PC-9 (cell line): ENCODE results near the gene PUM1.

Source experiments
- CTCF ChIP-seq: fragments of 200-600 bp; sonication (generic); conservative IDR thresholded peaks from 2 replicates; pipeline ENCODE4 v1.6.1; 2017; ENCODE audit warnings: mixed run types, antibody characterized with exemption, mild to moderate bottlenecking, moderate library complexity
- EZH2 ChIP-seq: fragments of 200-600 bp; sonication (generic); IDR thresholded peaks from 2 replicates; pipeline ENCODE4 v1.8.0; 2017; ENCODE audit warnings: antibody characterized with exemption, low read depth

GRCh38 chr1:30895944-30896660 lies 169.4 kb downstream of the PUM1 start:
- no peak for TF ChIP-seq EZH2
- no peak for TF ChIP-seq CTCF
